Activated CD8-positive, alpha-beta memory T cell treated with anti-CD3 and anti-CD28 coated beads, Interleukin-2, amount 50 U/mL, for 4 hours (primary cell): ENCODE results near the gene STK39.
"Not testable (repeated sequence)": the region's sequence is repeated elsewhere in the genome, so short reads cannot be mapped to it uniquely, and the experiment has no call there.

ENCODE experiments used
- DNase-seq: peaks from one replicate; pipeline ENCODE4 v3.0.0-alpha.2; 2020

The STK39 gene

GRCh38 chr2:168247341-168248261 lies at the start of gene STK39:
TSS of gene STK39 (minus strand) at chr2:168247595. CDS start at chr2:168247435, 160 bp downstream.
- peak; percentile 80 for DNase-seq

- no peak for DNase-seq
These were observed 47.7 kb upstream of the STK39 start for GRCh38 chr2:168295051-168295450.

- no peak for DNase-seq
These were observed 47.0 kb upstream of the STK39 start for GRCh38 chr2:168294409-168294808.

- no peak for DNase-seq
These were observed 46.4 kb upstream of the STK39 start for GRCh38 chr2:168293766-168294165.

- no peak for DNase-seq
These were observed 43.0 kb upstream of the STK39 start for GRCh38 chr2:168290391-168290790.

- no peak for DNase-seq
These were observed 42.5 kb upstream of the STK39 start for GRCh38 chr2:168289880-168290279.

GRCh38 chr2:168286535-168286934 lies 39.1 kb upstream of the STK39 start:
- DNase-seq: no peak

GRCh38 chr2:168278424-168278888 lies 31.1 kb upstream of the STK39 start:
- DNase-seq: no peak

GRCh38 chr2:168277276-168277675 lies 29.9 kb upstream of the STK39 start:
- no peak for DNase-seq

GRCh38 chr2:168272225-168272624 lies 24.8 kb upstream of the STK39 start:
- DNase-seq: no peak

GRCh38 chr2:168262926-168263325 lies 15.5 kb upstream of the STK39 start:
- not testable (repeated sequence) for DNase-seq

- no peak for DNase-seq
These were observed 9.1 kb upstream of the STK39 start for GRCh38 chr2:168256448-168256847.

- DNase-seq: no peak
These were observed 8.5 kb upstream of the STK39 start for GRCh38 chr2:168255866-168256265.

GRCh38 chr2:168255103-168255502 lies 7.7 kb upstream of the STK39 start:
- no peak for DNase-seq

GRCh38 chr2:168254158-168254935 lies 7.0 kb upstream of the STK39 start:
- DNase-seq: no peak

GRCh38 chr2:168253379-168253778 lies 6.0 kb upstream of the STK39 start:
- DNase-seq: no peak

GRCh38 chr2:168252976-168253375 lies 5.6 kb upstream of the STK39 start:
- DNase-seq: no peak

GRCh38 chr2:168246483-168247340 lies 683 bp downstream of the STK39 start:
- peak; percentile 73 for DNase-seq

- DNase-seq: no peak
These were observed 1.3 kb downstream of the STK39 start for GRCh38 chr2:168246072-168246482.

- no peak for DNase-seq
These were observed 2.1 kb downstream of the STK39 start for GRCh38 chr2:168245074-168245825.

- DNase-seq: peak; percentile 24
These were observed 3.1 kb downstream of the STK39 start for GRCh38 chr2:168244318-168244717.

GRCh38 chr2:168243061-168243460 lies 4.3 kb downstream of the STK39 start:
- no peak for DNase-seq
